Measurements from ENCODE around the gene NIPAL4.

NIPAL4 gene

GRCh38 chr5:157445745-157446411 is 14.1 kb upstream of the NIPAL4 start:
- DNase-seq (ENCODE audit: low spot score), result no peak

GRCh38 chr5:157446412-157446935 is 13.5 kb upstream of the NIPAL4 start:
- no peak for TF ChIP-seq CTCF (IDR thresholded peaks at IDR 0.05; ENCODE audit: extremely low read depth, missing control alignments)
- no peak for DNase-seq (ENCODE audit: low spot score)

More at GRCh38 chr5:157445745-157446411, 14.1 kb upstream of the NIPAL4 start:
- TF ChIP-seq CTCF (IDR thresholded peaks at IDR 0.05; ENCODE audit: extremely low read depth, missing control alignments), result no peak

GRCh38 chr5:157447201-157447637 is 12.8 kb upstream of the NIPAL4 start:
- DNase-seq (ENCODE audit: low spot score), result no peak
- no peak for TF ChIP-seq CTCF (IDR thresholded peaks at IDR 0.05; ENCODE audit: extremely low read depth, missing control alignments)

- TF ChIP-seq CTCF (IDR thresholded peaks at IDR 0.05; ENCODE audit: extremely low read depth, missing control alignments), result no peak
These were observed 10.8 kb upstream of the NIPAL4 start for GRCh38 chr5:157449011-157449723.

GRCh38 chr5:157450024-157450423 is 10.0 kb upstream of the NIPAL4 start:
- no peak for DNase-seq (ENCODE audit: low spot score)
- no peak for TF ChIP-seq CTCF (IDR thresholded peaks at IDR 0.05; ENCODE audit: extremely low read depth, missing control alignments)

More at GRCh38 chr5:157449011-157449723, 10.8 kb upstream of the NIPAL4 start:
- no peak for DNase-seq (ENCODE audit: low spot score)

- no peak for DNase-seq (ENCODE audit: low spot score)
- no peak for TF ChIP-seq CTCF (IDR thresholded peaks at IDR 0.05; ENCODE audit: extremely low read depth, missing control alignments)
These were observed 8.2 kb upstream of the NIPAL4 start for GRCh38 chr5:157451806-157452205.

- no peak for DNase-seq (ENCODE audit: low spot score)
- TF ChIP-seq CTCF (IDR thresholded peaks at IDR 0.05; ENCODE audit: extremely low read depth, missing control alignments), result no peak
These were observed 5.7 kb upstream of the NIPAL4 start for GRCh38 chr5:157454273-157454672.

All from GM20000 (cell line).